ENCODE measurements around the gene TMEM214. TPM values are rescaled to one million over a fixed set of nuclear protein-coding genes. Genes with fewer than 3 reads are reported as not detected.

Gene TMEM214
- polyA plus RNA-seq, 1 donor (not counting 4 experiments of a cell fraction or from before 2014, with no cell fraction given): 38.0 TPM

DNA sequence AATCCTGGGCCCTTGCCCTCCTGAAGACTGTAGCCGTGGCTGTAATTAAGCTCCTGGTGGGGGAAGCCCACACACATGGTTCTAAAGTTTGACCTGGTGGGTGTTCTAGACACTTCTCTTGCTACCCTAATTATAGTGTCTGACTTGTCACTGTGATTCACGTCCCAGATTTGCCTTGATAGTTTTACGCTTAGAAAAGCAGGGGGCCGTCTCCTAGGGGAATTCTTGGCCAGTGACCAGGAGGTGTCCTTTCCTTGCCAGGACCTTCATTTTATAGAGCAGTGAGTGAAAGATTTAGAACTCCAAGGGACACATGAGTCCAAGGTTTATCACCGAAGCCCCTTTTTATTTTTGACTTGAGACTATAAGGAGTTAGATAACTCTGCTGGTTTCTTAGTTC is 9.0 kb downstream of the TMEM214 start:
- Histone ChIP-seq H3K4me2 (ENCODE audit: control insufficient read depth, extremely low read depth, insufficient read depth, low read depth, low read length) (no peak overlapping the region), H3K9me1 (ENCODE audit: control insufficient read depth, extremely low read depth, insufficient read depth, low read length) (no peaks in the 10 kb centered on the region), H3K4me1 (ENCODE audit: control insufficient read depth, extremely low read depth, insufficient read depth, low read length) (no peaks in the 10 kb centered on the region), H3K27ac (ENCODE audit: control insufficient read depth, insufficient read depth, low read length) (no peak overlapping the region), H3K27me3 (ENCODE audit: control insufficient read depth, extremely low read depth, insufficient read depth, low read length) (no peaks in the 10 kb centered on the region), H3K9me3 (ENCODE audit: control insufficient read depth, low read depth, low read length) (no peaks in the 10 kb centered on the region), H3K79me2 (ENCODE audit: control insufficient read depth, insufficient read depth, low read length) (no peaks in the 10 kb centered on the region), H4K20me1 (ENCODE audit: control insufficient read depth, extremely low read depth, insufficient read depth, low read length) (peaks cover 2% of the 10 kb centered on the region), H3K4me3 (ENCODE audit: control insufficient read depth in 2 of 3, extremely low read depth in 1 of 3, insufficient read depth in 2 of 3, low read depth in 1 of 3, low read length in 3 of 3) (no peak overlapping the region), H2AFZ (ENCODE audit: control insufficient read depth, low read length) (no peak overlapping the region), H3K36me3 (ENCODE audit: control insufficient read depth in 2 of 2, extremely low read depth in 1 of 2, insufficient read depth in 2 of 2, low read length in 2 of 2) (peaks cover 40 to 42% of the 10 kb centered on the region in 2 experiments), H3K9ac (ENCODE audit: control insufficient read depth, extremely low read depth, insufficient read depth, low read length) (no peak overlapping the region)
- DNase-seq (ENCODE audit: low read depth, low spot score): no peak
- FAIRE-seq: no peak
- TF ChIP-seq EZH2 (IDR thresholded peaks at IDR 0.05; ENCODE audit: low read length): no peak
- TF ChIP-seq, protein P1, sequence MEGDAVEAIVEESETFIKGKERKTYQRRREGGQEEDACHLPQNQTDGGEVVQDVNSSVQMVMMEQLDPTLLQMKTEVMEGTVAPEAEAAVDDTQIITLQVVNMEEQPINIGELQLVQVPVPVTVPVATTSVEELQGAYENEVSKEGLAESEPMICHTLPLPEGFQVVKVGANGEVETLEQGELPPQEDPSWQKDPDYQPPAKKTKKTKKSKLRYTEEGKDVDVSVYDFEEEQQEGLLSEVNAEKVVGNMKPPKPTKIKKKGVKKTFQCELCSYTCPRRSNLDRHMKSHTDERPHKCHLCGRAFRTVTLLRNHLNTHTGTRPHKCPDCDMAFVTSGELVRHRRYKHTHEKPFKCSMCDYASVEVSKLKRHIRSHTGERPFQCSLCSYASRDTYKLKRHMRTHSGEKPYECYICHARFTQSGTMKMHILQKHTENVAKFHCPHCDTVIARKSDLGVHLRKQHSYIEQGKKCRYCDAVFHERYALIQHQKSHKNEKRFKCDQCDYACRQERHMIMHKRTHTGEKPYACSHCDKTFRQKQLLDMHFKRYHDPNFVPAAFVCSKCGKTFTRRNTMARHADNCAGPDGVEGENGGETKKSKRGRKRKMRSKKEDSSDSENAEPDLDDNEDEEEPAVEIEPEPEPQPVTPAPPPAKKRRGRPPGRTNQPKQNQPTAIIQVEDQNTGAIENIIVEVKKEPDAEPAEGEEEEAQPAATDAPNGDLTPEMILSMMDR (optimal IDR thresholded peaks at IDR 0.05 in 1 of 3, IDR thresholded peaks at IDR 0.05 in 1 of 3, conservative IDR thresholded peaks at IDR 0.05 in 1 of 3; ENCODE audit: extremely low read depth in 1 of 3, insufficient read depth in 2 of 3, low read length in 3 of 3): no peak
- dilution Hi-C loops (cut with MboI; ENCODE audit: extremely low pct_ligation_motif_present, low sequenced_read_pairs): no loop called here

DNA sequence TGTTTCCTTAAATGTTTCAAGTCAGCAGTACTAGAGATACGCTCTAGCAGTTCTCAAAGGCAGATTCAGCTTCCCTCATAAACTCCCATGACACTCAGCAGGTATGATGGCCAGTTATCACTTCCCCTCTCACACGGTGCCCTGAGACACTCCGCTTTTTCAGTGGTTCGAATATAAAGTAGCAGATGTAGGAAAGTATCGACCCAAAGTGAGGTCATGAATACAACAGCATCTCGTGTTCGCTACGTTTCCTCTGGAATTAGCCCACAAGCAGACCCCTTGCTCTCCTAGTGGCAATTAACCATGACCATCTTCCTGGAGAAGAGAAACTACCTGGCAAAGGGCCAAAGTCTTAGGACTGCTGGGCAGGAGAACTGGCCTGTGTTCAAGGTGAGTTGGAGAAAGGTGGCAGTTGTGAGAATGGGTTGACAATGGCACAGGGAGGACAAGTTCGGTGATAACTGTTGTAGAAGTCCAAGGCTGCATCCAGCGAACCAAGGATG is 9.4 kb downstream of the TMEM214 start:
- no peak overlapping the region for H2AFZ ChIP-seq (ENCODE audit: control insufficient read depth, low read length)
- no peaks in the 10 kb centered on the region for H3K4me1 ChIP-seq (ENCODE audit: control insufficient read depth, extremely low read depth, insufficient read depth, low read length)
- TF ChIP-seq, protein P1 (optimal IDR thresholded peaks at IDR 0.05 in 1 of 3, IDR thresholded peaks at IDR 0.05 in 1 of 3, conservative IDR thresholded peaks at IDR 0.05 in 1 of 3; ENCODE audit: extremely low read depth in 1 of 3, insufficient read depth in 2 of 3, low read length in 3 of 3): no peak
- no peak for TF ChIP-seq EZH2 (IDR thresholded peaks at IDR 0.05; ENCODE audit: low read length)
- dilution Hi-C loops (cut with MboI; ENCODE audit: extremely low pct_ligation_motif_present, low sequenced_read_pairs): no loop called here
- no peaks in the 10 kb centered on the region for H3K9me1 ChIP-seq (ENCODE audit: control insufficient read depth, extremely low read depth, insufficient read depth, low read length)
- no peak overlapping the region for H3K27ac ChIP-seq (ENCODE audit: control insufficient read depth, insufficient read depth, low read length)
- FAIRE-seq: no peak
- peaks cover 2% of the 10 kb centered on the region for H4K20me1 ChIP-seq (ENCODE audit: control insufficient read depth, extremely low read depth, insufficient read depth, low read length)
- no peaks in the 10 kb centered on the region for H3K27me3 ChIP-seq (ENCODE audit: control insufficient read depth, extremely low read depth, insufficient read depth, low read length)
- H3K9ac ChIP-seq (ENCODE audit: control insufficient read depth, extremely low read depth, insufficient read depth, low read length): no peak overlapping the region
- H3K36me3 ChIP-seq (ENCODE audit: control insufficient read depth in 2 of 2, extremely low read depth in 1 of 2, insufficient read depth in 2 of 2, low read length in 2 of 2): peaks cover 36 to 37% of the 10 kb centered on the region in 2 experiments
- no peak overlapping the region for H3K4me3 ChIP-seq (ENCODE audit: control insufficient read depth in 2 of 3, extremely low read depth in 1 of 3, insufficient read depth in 2 of 3, low read depth in 1 of 3, low read length in 3 of 3)
- DNase-seq (ENCODE audit: low read depth, low spot score): no peak
- no peak overlapping the region for H3K4me2 ChIP-seq (ENCODE audit: control insufficient read depth, extremely low read depth, insufficient read depth, low read depth, low read length)
- H3K9me3 ChIP-seq (ENCODE audit: control insufficient read depth, low read depth, low read length): no peaks in the 10 kb centered on the region
- H3K79me2 ChIP-seq (ENCODE audit: control insufficient read depth, insufficient read depth, low read length): no peaks in the 10 kb centered on the region
